ENCODE data around the gene OXSM.

The OXSM gene

GRCh38 chr3:25843332-25843731 lies 53.4 kb downstream of the OXSM start:
- no peak overlapping the region for H3K9ac ChIP-seq (ENCODE audit: low read length)
- H3K36me3 ChIP-seq (ENCODE audit: low read length), result no peaks in the 10 kb centered on the region
- no peaks in the 10 kb centered on the region for H3F3A ChIP-seq (ENCODE audit: insufficient read depth)
- H3K9me2 ChIP-seq (replicated peaks; ENCODE audit: insufficient read depth, low read length), result no peaks in the 10 kb centered on the region
- no peak overlapping the region for H3K4me2 ChIP-seq (ENCODE audit: low read depth, low read length, poor library complexity, severe bottlenecking)
- H4K20me1 ChIP-seq (ENCODE audit: low read depth, low read length), result no peaks in the 10 kb centered on the region
- no peak overlapping the region for H3K4me3 ChIP-seq (ENCODE audit: insufficient read depth, low read length, poor library complexity, severe bottlenecking)
- no peak for TF ChIP-seq EZH2phosphoT487 (conservative IDR thresholded peaks at IDR 0.05; ENCODE audit: low read length)
- H3K27ac ChIP-seq (ENCODE audit: low read depth, low read length), result no peak overlapping the region
- H3K9me3 ChIP-seq (ENCODE audit: insufficient read depth, low read length), result no peaks in the 10 kb centered on the region
- no peaks in the 10 kb centered on the region for H3K27me3 ChIP-seq (ENCODE audit: low read length)
- no peak overlapping the region for H2AFZ ChIP-seq (ENCODE audit: low read depth, low read length, severe bottlenecking)
- no peaks in the 10 kb centered on the region for H3K79me2 ChIP-seq (ENCODE audit: insufficient read depth, low read length)
